ENCODE measurements around the gene ABCA7.

DNA sequence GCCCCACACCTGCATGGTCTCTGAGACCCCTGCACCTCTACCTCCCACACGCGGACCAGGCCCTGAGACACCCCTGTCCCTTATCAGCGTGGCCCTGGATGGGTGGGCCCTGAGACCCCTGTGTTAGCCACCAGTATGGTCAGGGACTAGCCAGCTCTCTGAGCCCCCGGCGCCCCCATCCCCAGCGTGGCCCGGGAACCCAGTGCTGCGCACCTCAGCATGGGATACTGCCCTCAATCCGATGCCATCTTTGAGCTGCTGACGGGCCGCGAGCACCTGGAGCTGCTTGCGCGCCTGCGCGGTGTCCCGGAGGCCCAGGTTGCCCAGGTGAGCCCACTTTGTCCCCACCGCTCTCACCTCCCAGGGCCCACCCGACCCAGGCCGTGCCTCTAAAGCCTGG is 22.1 kb downstream of the ABCA7 start:
- TF ChIP-seq SPI1 (IDR thresholded peaks at IDR 0.05; ENCODE audit: low read depth, low read length) (no peak), POLR2A (IDR thresholded peaks at IDR 0.05; ENCODE audit: low read depth, low read length) (no peak), TAF1 (IDR thresholded peaks at IDR 0.05; ENCODE audit: low read depth, low read length) (no peak), POU2F2 (IDR thresholded peaks at IDR 0.05; ENCODE audit: low read depth, low read length) (no peak), POLR2AphosphoS5 (IDR thresholded peaks at IDR 0.05; ENCODE audit: low read depth, low read length) (no peak)

Measured in GM12891 (cell line).